B cell (primary cell): ENCODE results near the gene TFDP3. TPM values are rescaled to one million over a fixed set of nuclear protein-coding genes. Genes with fewer than 3 reads are reported as not detected.

Experiments
- ATAC-seq: fragments of 200-7000 bp; cut with Tn5 transposase; one replicate; pipeline ENCODE4 v1.10.0; 2021; ENCODE audit warnings: low read depth, mild to moderate bottlenecking, moderate number of reproducible peaks, moderate library complexity
- CTCF ChIA-PET: fragments of 350-600 bp; sonication (Branson Sonifier 250); formaldehyde crosslinking; loops from one replicate; lab custom pipeline; 2021; ENCODE audit warnings: antibody characterized with exemption, inconsistent platforms; lab: Charles Lee
- POLR2A ChIA-PET: fragments of 350-600 bp; sonication (Branson Sonifier 250); formaldehyde crosslinking; loops from one replicate; lab custom pipeline; 2021; ENCODE audit warnings: antibody characterized with exemption; lab: Charles Lee
- DNase-seq: peaks from one replicate; pipeline ENCODE4 v3.0.0; 2013
- H2AFZ ChIP-seq: 2 replicates; pipeline ENCODE4 v1.6.1; 2012; ENCODE audit warnings: mild to moderate bottlenecking, low read depth, low read length; ENCODE audit not compliant: insufficient read depth, poor library complexity, severe bottlenecking
- H3K27ac ChIP-seq, 2 donors: 1 replicate in 1 of 2; 2 replicates in 1 of 2; pipeline ENCODE4 v1.5.1; 2012 to 2013; ENCODE audit warnings: low read length in 2 of 2, mild to moderate bottlenecking in 2 of 2, moderate library complexity in 1 of 2
- H3K27me3 ChIP-seq, 4 experiments: fragments of 200-600 bp in 1 of 4; sonication (generic) in 1 of 4; replicated peaks in 1 of 4; 1 replicate in 2 of 4; 2 replicates in 2 of 4; pipeline versions ENCODE4 v1.6.1 to v1.7.0; 2013 to 2016; ENCODE audit warnings: low read length in 3 of 4, mild to moderate bottlenecking in 2 of 4, mixed read lengths in 1 of 4, moderate library complexity in 1 of 4; ENCODE audit not compliant: insufficient read depth in 4 of 4, control insufficient read depth in 3 of 4; ENCODE audit errors: control extremely low read depth in 1 of 4
- H3K36me3 ChIP-seq, 2 experiments: replicated peaks in 1 of 2; 1 replicate in 1 of 2; 2 replicates in 1 of 2; pipeline versions ENCODE4 v1.6.1 to v1.7.1; 2013; ENCODE audit warnings: low read length in 1 of 2; ENCODE audit not compliant: insufficient read depth in 2 of 2, control insufficient read depth in 1 of 2; ENCODE audit errors: control extremely low read depth in 1 of 2, extremely low read depth in 1 of 2
- H3K4me1 ChIP-seq, 2 donors: fragments of 200-600 bp in 1 of 2; sonication (generic) in 1 of 2; 1 replicate in 1 of 2; 2 replicates in 1 of 2; pipeline versions ENCODE4 v1.5.1 to v1.6.1; 2013 to 2017; ENCODE audit warnings: low read length in 2 of 2; ENCODE audit not compliant: control insufficient read depth in 2 of 2, insufficient read depth in 2 of 2
- H3K4me2 ChIP-seq: replicated peaks from 2 replicates; pipeline ENCODE3; 2012; ENCODE audit warnings: mild to moderate bottlenecking, low read depth, low read length; ENCODE audit not compliant: poor library complexity, severe bottlenecking
- H3K4me3 ChIP-seq, 5 experiments: fragments of 200-600 bp in 1 of 5; sonication (generic) in 1 of 5; 1 replicate in 3 of 5; 2 replicates in 2 of 5; pipeline versions ENCODE4 v1.5.1 to v1.7.0; 2011 to 2016; ENCODE audit warnings: low read length in 4 of 5, mild to moderate bottlenecking in 4 of 5, low read depth in 2 of 5, control low read depth in 1 of 5, moderate library complexity in 1 of 5; ENCODE audit not compliant: insufficient read depth in 1 of 5; ENCODE audit errors: control extremely low read depth in 1 of 5, extremely low read depth in 1 of 5
- H3K79me2 ChIP-seq: fragments of 200-600 bp; sonication (generic); one replicate; pipeline ENCODE4 v1.6.0; 2016; ENCODE audit warnings: low read length; ENCODE audit not compliant: control insufficient read depth, insufficient read depth
- H3K9ac ChIP-seq: fragments of 200-600 bp; sonication (generic); 2 replicates; pipeline ENCODE4 v1.6.1; 2017; ENCODE audit warnings: mild to moderate bottlenecking, low read length, moderate library complexity
- H3K9me3 ChIP-seq, 3 donors: one replicate each; pipeline versions ENCODE4 v1.6.1 to v1.7.1; 2013; ENCODE audit warnings: low read length in 2 of 3; ENCODE audit not compliant: control insufficient read depth in 2 of 3, insufficient read depth in 1 of 3; ENCODE audit errors: control extremely low read depth in 1 of 3
- H4K20me1 ChIP-seq: 2 replicates; pipeline ENCODE4 v1.6.0; 2012; ENCODE audit warnings: mild to moderate bottlenecking, low read length; ENCODE audit not compliant: insufficient read depth, control insufficient read depth, poor library complexity, severe bottlenecking
- H3K27ac Mint-ChIP-seq: one replicate; pipeline ENCODE4 v1.8.0; 2021; ENCODE audit warnings: mixed read lengths
- H3K27me3 Mint-ChIP-seq: one replicate; pipeline ENCODE4 v1.8.0; 2021; ENCODE audit warnings: mixed read lengths
- H3K4me1 Mint-ChIP-seq: one replicate; pipeline ENCODE4 v1.8.0; 2021; ENCODE audit warnings: mixed read lengths
- H3K4me3 Mint-ChIP-seq: one replicate; pipeline ENCODE4 v1.8.0; 2021; ENCODE audit warnings: mixed read lengths
- H3K9me3 Mint-ChIP-seq: one replicate; pipeline ENCODE4 v1.8.0; 2022; ENCODE audit warnings: mixed read lengths; ENCODE audit not compliant: insufficient read depth
- CTCF ChIP-seq: fragments of 200-600 bp; IDR thresholded peaks from one replicate; pipeline ENCODE4 v1.8.0; 2022; ENCODE audit warnings: antibody characterized with exemption, mild to moderate bottlenecking
- EZH2 ChIP-seq: IDR thresholded peaks from 2 replicates; pipeline ENCODE4 v1.6.1; 2012; ENCODE audit warnings: borderline replicate concordance, low read depth, mild to moderate bottlenecking, moderate library complexity, low read length; ENCODE audit not compliant: insufficient read depth, poor library complexity, severe bottlenecking
- WGBS: methylation state at CpG from one replicate; pipeline ENCODE4 v1.1.5; 2013; ENCODE audit warnings: missing lambda C conversion rate; ENCODE audit not compliant: insufficient coverage; 5-methylcytosine and 5-hydroxymethylcytosine counted together
- intact Hi-C: fragments of 100-400 bp; cut with micrococcal nuclease; formaldehyde crosslinking; loops from one replicate; pipeline ENCODE4 v1.10.0; 2022
- polyA plus RNA-seq: library from polyadenylated mRNA; depleted of rRNA; stranded (reverse); fragments of >200 nt; gene quantifications from 2 replicates; pipeline ENCODE4 v1.2.3, GENCODE V29; 2012
- total RNA-seq, 2 donors: library from RNA; stranded (reverse); fragments of 120-200 nt in 1 of 2; gene quantifications; 1 replicate in 1 of 2; 2 replicates in 1 of 2; pipeline versions ENCODE4 v1.2.3 to v1.2.4, GENCODE V29; 2013 to 2022

Gene TFDP3
- total and polyA plus RNA-seq, 2 donors (not counting 1 experiment from before 2014, with no cell fraction given): not detected

- Histone ChIP-seq H3K4me3 (no peak overlapping the region), H3K27me3 (no peaks in the 10 kb centered on the region), H3K27ac (no peak overlapping the region), H2AFZ (no peak overlapping the region), H3K4me2 (no peak overlapping the region), H3K9me3 (no peaks in the 10 kb centered on the region), H3K4me1 (no peaks in the 10 kb centered on the region), H3K36me3 (no peaks in the 10 kb centered on the region), H3K79me2 (no peaks in the 10 kb centered on the region), H3K9ac (no peak overlapping the region), H4K20me1 (no peaks in the 10 kb centered on the region)
- Mint-ChIP-seq H3K4me3 (no peak overlapping the region), H3K27me3 (peaks cover 3% of the 10 kb centered on the region), H3K4me1 (no peaks in the 10 kb centered on the region), H3K9me3 (no peaks in the 10 kb centered on the region), H3K27ac (no peak overlapping the region)
- no peak for ATAC-seq
- no peak for DNase-seq
- no peak for TF ChIP-seq EZH2
- no peak for TF ChIP-seq CTCF
- intact Hi-C loops: no loop called here
- no CpG with 5 or more reads among the region's 3 CpGs for WGBS
- POLR2A ChIA-PET: no interaction called here
- CTCF ChIA-PET: no interaction called here
These were observed 29.5 kb downstream of the TFDP3 start for GRCh38 chrX:133188631-133189030.

GRCh38 chrX:133185938-133186337 is 32.2 kb downstream of the TFDP3 start:
- intact Hi-C loops: no loop called here
- H3K27me3 ChIP-seq: no peaks in the 10 kb centered on the region
- TF ChIP-seq EZH2 (no peak), CTCF (no peak)
- no peak overlapping the region for H3K4me3 ChIP-seq
- no peak for DNase-seq
- Mint-ChIP-seq H3K27ac (no peak overlapping the region), H3K4me1 (no peaks in the 10 kb centered on the region), H3K27me3 (no peaks in the 10 kb centered on the region), H3K4me3 (no peak overlapping the region), H3K9me3 (no peaks in the 10 kb centered on the region)
- H3K9ac ChIP-seq: no peak overlapping the region
- no peaks in the 10 kb centered on the region for H3K9me3 ChIP-seq
- H3K36me3 ChIP-seq: no peaks in the 10 kb centered on the region
- H3K79me2 ChIP-seq: no peaks in the 10 kb centered on the region
- no peak overlapping the region for H2AFZ ChIP-seq
- WGBS: no CpG with 5 or more reads among the region's 2 CpGs
- ATAC-seq: no peak
- H3K4me1 ChIP-seq: no peaks in the 10 kb centered on the region
- no peak overlapping the region for H3K4me2 ChIP-seq
- H3K27ac ChIP-seq: no peak overlapping the region
- ChIA-PET CTCF (no interaction called here), POLR2A (no interaction called here)
- H4K20me1 ChIP-seq: no peaks in the 10 kb centered on the region
